NCI-H1417 treated with DMSO at 0.1 percent for 48 hours (cell line): ENCODE data around the gene PRKCE.
"Not testable (repeated sequence)": the region's sequence is repeated elsewhere in the genome, so short reads cannot be mapped to it uniquely, and the experiment has no call there.

Experiments used
- DNase-seq: peaks from one replicate; lab custom pipeline; 2025; lab: John Stamatoyannopoulos, UW

Gene PRKCE

DNA sequence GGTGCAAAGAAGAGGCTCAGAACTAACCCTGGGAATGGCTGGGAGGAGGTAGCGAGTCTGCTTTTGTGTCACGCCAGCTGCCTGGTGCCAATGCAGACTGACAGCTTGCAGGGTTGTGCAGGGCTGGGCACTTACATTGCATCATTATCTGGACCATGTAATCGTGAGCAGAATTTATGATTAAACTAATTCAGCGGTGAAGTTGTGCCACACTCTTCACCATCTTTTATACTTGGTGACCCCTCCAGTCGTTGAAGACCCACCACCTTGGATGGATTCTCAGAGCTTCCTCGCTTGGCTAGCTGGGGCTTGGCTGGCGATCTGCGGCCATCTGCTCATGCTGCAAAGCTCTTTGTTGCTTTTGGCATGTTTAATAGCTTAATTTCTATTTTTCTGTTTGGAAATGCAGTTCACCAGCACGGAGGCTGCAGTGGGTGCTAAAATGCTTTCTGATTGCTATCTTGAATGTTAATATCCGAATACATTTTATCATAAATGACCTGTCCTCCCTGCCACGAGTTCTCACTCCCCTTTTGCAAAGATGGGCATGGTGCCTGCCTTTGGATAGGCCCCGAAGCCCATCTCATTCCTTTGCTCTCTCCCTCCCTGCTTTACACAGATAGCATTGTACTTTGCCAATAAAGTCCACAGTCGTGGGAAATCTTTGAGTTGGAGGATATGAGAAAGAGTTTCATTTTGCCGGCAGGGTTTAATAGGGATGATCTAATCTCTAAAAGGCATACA, 188.2 kb downstream of the PRKCE start:
- no peak for DNase-seq

DNA sequence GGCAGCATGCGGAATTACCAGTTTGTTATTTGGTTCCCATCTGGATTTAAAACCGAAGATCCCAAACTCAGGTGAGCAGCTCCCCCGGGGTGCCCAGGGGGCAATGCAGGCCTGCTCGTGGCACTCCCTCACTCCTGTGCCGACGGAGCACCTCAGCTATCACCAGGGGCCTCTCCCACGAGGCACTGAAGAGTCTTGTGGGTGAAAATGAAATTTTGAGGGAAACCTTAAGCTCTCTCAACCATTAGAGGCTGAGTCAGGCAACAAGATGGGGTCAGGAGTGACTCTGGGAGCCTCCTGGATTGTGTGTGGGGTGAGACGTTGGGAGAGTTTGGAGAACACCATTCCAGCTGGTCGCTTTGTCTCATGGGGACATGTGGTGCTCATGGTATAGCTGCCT, 189.0 kb downstream of the PRKCE start:
- DNase-seq: no peak

DNA sequence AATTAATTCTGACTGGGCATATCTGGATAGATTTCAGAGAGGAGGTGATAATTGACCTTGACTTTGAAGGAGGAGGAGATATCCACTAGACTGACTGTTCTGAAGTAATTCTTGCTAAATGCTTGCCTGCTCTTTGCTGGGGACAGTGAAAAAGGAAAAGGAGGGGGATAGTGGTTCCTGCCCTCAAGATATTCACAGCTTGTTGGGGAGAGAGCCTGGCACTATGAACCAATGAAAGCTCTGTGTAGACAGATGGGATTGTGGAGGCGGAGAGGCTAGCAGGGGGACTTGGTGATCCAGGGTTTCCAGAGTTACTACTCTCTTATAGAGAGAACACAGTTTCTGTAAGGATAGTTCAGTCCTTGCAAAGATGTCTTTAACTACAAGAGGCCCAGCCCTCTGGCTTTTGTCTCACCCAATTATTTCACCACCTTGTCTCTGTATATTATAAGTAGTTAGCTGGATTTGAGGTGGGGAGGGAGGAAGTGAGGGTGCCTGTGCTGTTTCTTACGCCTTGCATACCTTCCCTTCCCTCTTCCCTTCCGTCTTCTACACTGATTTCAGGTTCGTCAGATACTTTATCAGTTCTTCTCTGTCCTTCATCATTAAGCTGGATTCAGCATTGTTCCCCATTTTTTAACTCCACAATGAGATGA, 190.4 kb downstream of the PRKCE start:
- no peak for DNase-seq

DNA sequence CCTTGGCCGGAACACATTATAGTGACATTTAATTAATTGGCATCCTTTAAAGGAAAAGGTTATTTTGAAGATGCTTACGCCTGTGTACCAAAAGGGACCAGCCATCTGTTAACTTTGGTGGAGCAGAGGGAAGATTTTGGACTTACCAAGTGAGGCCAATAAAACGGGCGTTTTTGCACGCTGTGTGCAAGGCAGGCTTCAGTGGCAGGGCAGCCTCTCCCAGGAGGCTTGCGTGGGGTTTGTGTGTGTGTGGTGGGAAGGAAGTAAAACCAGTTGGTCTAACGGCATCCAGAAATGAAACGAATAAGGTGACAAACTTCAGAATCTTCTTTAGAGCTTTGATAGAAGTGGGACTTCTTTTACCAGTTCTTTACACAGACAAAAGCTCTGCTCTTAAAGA, 191.7 kb downstream of the PRKCE start:
- DNase-seq: no peak

DNA sequence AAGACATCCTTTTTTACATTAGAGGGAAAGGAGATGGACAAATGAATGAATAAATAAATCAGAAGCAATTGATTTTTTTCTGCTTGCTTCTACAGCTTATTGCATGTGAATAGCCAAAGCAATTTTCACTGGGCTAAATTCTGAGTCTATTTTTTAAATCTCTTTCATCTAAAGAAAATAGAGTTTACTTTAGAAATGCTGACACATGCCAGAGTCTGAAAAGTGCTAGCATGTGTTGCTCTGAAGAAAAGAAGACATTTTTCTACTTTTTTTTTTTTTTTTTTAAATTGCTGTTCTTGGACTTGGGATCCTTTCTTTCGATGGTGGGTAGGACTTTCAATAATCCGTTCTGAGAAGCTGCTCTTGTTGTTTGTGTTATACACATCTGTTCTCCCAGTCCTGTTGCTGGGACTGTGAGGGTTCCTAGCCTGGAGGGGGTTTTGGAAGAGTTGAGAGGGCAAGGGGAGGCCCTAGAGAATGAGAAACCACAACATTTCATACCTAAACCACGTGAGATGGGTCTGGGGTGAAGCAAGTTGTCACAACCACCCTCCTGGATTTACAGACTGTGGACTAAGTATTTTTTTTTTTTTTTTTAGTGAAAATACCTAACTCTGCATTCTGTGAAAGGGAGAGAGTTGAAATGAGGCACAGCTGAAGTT, 193.5 kb downstream of the PRKCE start:
- no peak for DNase-seq

DNA sequence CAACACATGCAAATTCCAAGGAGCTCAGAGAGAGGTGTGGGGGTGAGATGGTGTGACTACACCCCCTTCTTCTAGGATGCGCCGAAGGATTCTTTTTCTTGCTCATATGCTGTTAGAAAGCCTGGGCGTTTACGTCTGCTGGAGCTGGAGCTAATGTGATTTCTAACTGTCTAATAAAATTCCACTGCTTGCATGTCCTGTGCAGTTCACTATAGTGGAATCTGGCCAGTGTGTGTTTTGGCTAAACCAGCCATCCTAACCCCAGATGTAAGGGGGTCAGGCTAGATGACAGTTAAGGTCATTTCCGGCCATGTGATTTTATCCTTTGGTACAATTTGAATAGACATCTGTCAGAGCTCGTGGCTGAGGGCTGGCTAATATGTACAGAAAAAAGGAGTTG, 194.1 kb downstream of the PRKCE start:
- DNase-seq: no peak

DNA sequence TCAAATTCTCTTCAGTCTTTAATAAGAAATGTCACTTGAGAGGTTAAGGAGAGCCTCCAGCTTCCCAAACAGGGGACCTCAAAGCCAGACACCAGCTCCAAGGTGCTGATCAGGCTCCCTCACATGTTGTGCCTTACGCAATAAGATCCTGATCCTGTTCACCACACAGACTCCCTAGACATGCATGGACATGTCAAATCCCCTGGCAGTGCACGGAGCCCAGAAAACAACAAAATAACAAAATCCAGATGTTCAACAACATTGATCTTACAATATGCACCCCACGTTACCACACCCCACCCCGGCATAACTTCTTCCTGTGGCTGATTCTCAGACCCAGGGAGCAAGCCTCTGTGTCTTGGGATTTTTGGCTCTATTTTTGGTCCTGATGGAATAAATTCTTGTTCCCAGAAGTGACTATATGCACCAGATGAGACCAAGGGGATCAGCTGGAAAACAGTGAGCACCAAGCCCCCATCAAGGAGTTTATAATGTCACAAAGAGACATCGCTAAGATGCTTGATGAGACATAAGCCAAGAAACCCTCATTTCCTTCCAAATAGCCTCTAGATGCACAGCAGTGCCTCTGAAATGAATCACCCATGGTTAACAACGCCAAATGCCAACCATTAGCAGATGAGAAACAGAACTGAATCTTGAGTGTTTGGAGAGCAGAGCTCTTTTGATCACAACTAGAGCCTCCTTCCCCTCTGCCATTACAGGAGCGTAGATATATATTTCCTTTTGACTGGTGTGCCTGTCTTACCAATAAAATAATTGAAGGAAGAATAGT, 198.2 kb downstream of the PRKCE start:
- no peak for DNase-seq

DNA sequence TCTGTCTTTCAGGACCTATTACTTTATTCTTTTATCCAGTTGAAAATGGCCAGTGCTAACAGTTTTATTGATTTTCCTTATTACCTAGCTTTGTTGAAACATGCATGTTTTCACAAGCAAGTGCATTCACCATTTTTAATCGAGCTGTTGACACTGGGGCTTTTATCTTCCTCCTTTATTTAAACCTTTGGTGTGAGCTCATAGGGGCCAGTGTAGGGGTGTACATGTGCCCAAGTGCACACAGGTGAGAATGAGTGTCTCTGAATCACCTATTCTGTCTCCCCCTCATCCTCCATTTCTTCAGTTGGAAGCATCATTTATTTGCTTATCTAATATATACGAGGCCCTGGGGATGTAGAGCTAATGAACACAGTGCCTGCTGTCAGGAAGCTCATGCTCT, 199.1 kb downstream of the PRKCE start:
- DNase-seq: no peak

DNA sequence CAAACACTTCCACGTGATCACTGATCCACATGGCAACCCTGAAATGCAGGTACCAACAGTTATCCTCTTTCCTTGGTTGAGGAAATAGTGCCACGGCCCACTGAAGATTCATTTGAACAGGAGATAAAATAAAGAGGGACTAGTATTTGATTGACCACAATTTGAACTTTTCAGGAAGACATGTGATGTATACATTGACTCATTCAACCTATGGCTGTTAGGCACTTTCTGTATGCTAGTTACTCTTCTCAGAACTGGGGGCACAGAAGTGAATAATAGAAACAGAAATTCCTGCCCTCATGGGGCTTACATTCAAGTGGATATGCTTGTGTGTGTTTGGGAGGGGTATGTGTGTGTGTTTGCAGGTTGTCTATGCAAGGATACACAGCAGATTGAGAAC, 199.6 kb downstream of the PRKCE start:
- no peak for DNase-seq

DNA sequence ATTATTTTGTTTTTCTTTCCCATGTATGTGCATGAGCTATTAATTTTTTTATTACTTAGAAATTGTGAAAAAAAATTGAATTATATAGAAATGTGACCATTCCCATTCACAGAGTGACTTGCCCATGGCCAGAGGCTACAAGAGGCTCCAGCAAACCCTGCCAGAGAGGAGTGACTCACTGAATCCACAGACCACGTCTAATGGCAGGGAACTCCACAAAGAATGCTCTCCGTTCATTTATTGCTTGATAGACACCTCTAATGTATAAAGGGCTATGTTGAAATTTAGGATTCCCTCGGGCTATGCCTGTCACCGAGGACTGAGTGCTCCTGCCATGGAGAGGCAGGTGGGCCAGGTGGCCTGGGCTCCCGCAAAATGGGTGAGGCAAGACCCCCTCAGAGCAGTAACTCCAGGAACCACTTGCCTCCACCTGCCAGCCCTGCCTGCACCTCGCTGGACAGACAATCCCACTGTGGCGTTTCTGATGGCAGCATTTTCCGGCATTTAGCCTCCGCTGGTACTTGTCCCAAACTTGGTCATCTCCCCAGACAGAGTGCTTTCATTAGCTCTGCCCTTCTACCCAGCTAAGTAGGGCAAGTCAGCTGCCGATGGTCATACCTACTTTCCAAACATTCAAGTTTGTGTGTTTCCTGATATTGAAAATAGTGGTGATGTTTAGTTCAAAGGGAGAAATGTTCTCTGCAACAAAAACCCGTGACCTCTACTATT, 200.3 kb downstream of the PRKCE start:
- DNase-seq: no peak

DNA sequence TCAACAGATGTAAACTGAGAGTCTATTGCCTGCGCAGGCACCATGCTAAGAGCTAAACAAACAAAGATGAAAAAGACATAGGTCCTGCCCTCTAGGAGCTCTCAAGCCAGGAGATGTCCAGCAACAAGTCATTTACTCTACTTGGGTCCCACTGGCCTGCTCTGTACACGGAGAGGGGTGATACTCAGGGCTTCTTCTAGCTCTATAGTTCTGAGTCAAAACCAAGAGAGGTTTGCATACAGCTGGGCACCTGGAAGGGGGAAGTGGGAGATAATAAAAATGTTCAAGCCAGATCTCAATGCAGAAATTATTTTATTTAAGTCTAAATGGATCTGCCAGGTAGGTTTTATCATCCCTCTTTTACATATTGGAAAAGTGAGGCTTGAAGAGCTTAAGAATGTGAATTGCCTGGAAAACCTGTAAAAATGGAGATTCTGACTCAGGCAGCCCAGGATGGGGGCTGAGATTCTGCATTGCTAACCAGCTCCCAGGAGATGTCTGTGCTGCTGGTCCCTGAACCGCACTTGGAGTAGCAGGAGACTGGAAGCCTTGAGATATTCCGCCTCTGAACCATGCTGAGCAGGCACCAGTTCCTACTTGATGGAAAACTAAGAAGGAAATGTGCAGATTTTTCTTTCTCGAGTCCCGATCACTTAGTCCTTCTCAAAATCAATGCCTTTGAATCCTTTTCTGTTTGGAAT, 201.1 kb downstream of the PRKCE start:
- no peak for DNase-seq

DNA sequence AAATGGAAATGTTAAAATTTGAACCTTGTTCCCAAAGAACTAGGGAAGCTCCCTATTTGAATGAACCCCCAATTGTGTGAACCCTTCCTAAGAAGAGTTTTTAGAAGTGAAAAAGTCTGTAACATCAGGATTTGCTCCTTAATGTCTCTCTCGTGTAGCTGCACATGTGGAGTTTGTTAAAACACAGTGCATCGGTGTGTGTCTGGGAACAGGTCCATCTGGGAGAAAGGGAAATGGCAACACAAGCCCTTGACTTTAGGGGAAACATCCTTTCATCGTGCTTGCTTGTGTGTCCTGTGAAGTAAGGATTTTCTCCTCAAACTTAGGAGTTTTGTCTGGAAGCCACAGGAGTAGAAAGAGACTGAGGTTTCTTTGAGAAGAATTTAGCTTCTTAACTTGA, 203.9 kb downstream of the PRKCE start:
- DNase-seq: no peak

DNA sequence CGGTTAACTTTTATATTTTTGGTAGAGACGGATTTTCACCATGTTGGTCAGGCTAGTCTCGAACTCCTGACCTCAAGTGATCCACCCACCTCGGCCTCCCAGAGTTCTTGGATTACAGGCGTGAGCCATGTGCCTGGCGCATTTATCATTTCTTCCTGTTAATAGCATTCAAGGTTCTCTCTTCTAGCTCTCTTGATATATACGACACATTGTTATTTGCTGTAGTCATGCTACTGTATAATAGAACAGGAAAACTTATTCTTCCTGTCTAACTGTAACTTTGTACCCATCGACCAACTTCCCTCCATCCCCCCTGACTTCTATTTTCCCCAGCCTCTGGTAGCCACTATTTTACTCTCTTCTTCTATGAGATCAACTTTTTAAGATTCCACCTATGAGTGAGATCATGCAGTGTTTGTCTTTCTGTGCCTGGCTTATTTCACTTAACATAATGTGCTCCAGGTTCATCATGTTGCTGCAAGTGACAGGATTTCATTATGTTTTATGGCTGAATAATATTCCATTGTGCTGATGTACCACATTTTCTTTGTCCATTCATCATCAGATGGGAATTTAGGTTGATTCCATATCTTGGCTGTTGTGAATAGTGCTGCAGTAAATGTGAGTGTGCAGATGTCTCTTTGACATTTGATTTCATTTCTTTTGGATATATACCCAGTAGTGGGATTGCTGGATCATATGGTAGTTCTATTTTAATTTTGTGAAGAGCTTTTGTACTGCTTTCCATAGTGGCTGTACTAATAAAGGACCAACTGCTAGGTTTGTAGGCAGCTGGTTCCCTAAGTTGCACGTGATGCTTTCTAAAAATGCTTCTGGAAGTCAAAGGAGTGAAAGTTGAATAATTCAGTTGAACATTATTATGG, 205.2 kb downstream of the PRKCE start:
- no peak for DNase-seq

DNA sequence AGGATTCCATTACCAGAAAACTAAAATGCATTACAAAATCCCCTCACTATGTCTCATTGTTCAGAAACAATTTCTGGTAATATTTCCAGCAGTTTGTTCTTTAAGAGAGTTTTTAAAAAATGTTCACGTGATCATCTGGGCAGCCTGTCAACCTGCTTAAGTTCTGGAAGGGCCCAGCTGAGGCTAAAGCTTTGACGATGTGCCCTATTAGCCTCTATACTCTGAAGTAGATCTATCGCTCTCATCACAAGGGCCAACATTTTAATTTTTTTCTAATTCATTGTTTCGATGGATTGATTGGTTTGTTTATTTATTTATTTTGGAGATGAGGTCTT, 205.8 kb downstream of the PRKCE start:
- no peak for DNase-seq

DNA sequence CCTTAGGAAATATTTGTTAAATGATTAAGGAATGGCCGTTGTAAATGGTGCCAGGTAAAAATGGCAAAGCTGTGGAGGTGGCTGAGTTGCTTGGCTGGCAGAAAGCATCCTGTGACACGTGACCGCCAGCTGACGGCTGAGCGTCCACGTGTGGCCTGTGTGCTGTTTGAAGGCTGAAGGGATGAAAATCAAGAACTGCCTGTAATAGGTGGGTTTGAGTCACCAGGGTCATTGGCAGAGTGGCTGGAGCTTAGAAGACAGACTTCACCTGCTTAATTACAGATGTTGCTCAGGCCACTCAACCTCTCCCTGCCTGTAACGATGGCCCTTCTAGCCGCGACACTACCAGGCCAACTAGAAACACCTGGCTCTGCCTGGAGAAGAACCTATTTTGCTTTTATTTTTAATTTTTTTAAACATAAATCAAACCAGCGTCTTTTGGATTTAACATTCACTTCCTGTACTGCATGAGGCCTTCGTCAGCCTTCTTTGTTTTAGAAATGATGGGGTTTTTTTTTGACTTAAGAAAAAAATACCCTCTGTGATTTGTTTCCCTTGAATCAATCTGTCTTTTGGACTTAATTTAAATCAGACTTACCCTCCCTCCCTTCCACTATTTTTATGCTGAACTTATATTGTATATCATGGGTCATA, 206.5 kb downstream of the PRKCE start:
- peak; percentile 51 for DNase-seq

DNA sequence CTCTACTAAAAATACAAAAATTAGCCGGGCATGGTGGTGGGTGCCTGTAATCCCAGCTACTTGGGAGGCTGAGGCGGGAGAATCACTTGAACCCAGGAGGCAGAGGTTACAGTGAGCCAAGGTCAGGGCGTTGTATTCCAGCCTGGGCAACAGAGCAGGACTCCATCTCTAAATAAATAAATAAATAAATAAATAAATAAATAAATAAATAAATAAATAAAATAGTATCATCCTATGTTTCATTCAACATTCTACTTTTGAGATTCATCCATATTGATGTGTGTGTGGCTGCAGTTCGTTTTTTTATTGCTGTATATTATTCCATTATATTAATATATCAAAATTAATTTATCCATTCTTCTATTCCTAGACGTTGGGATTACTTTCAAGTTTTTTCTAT, 207.4 kb downstream of the PRKCE start:
- DNase-seq: not testable (repeated sequence)

DNA sequence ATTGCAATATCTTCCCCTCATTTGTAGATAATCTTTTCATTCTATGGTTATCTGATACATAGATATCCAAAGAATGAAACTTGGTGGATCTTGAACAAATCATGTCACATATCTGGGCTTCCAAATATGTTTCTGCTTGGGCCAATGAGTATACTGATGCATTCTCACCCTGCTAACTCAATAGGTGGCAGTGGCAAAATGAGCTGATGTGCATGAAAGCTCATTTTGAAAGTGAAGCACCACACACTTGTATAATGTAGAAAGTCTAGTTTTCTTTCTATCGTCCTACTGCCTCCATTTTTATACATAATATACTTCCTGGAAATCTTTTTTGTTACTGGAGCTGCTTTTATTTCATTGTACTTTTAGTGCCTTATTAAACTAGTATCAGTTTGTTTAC, 208.2 kb downstream of the PRKCE start:
- DNase-seq: no peak

DNA sequence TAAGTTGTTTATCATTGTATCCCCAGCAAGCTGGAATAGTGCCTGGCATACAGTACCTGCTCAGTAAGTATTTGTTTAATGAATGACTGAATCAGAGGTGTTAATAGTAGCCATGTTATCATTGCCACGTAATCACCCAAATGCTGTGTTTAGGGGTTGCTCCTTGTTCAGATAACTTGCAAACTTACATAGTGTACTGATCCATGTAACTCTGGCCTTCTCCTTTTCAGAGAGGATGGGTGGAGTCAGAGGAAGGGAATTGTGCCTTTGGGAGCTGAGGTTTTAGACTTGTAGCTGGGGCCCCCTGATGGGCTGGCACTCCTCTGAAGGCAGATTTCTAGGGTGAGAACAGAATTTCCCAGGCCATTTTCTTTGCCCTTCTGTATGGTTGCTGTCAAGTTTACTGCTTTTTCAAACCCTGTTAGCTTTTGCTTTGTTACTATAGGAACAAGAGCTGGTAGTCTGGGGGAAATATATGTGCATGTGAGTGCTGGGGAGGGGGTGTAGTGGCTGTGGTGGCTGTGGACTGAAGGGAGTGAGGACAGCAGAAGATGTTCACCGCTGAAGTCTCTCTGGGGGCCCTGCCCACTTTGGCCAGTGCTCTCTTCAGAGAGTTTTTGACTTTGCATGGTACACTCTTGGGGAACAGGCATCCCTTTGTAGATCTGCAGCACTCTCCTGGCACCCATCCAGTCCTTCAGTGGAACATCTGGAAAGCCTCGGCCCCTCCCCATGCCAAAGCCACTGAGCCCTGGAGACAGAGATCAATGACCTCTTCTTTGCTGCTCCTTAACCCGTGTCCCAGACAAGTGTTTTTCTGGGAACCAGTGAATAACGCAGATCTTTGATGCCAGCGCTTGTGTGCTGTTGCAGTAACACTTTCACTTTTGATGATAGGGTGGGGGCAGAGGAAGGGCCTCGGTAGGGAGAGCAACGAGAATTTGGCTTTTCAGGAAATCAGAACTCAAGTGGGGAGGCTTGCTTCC, 209.0 kb downstream of the PRKCE start:
- DNase-seq: no peak

DNA sequence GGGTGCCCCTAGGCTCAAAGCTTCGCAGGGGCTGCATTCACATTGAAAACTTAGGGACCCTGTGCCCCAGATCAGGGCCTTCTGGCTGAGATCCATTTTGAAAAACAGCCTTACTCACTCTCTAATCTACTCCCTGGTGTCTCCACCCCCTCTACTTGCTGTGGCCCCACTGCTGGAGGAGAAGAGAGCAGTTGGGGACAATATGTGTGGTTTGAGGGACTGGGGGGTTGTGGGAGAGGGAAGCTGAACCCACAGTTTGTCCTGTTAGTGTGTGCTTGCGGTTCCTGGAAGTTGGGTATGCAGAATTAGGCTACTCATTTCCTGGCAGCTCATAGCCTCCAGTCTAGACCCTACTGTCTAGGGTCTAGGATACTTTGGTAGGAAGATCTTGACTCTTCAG, 211.4 kb downstream of the PRKCE start:
- no peak for DNase-seq
